Vagina (tissue), 2 donors: ENCODE results near the gene ANKRD1.

Experiments used
- POLR2A ChIP-seq, 2 donors: fragments of 450-650 bp; IDR thresholded peaks; one replicate each; pipeline ENCODE4 v1.6.1; 2017; ENCODE audit warnings: antibody characterized with exemption in 2 of 2, mild to moderate bottlenecking in 2 of 2, moderate library complexity in 2 of 2
- TF ChIP-seq, protein P1 (sequence below), 3 experiments: fragments of 450-650 bp in 2 of 3; fragments of 200-600 bp in 1 of 3; sonication (generic) in 1 of 3; IDR thresholded peaks; one replicate each; pipeline ENCODE4 v1.5.1; 2017 to 2019; ENCODE audit warnings: antibody characterized with exemption in 3 of 3, mild to moderate bottlenecking in 2 of 3, moderate library complexity in 2 of 3

DNA sequence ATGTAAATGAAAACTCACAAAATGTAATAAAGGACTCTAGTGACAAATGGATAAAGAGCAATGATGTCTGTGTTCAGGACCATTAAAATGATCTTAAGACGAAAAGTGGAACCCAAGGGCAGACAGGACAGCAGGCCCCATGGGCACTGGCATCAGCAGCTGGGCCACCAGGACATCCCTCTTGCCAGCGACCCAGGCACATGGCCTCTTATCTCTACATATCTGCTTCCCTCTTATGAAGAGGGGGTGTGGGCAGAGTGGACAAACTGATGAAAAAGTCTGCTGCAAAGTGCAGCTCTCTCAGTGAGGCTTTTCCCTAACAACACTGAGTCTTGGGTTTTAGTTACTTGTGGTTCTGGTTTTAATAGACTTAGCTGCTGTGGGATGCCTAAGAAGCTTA is 44.8 kb upstream of the ANKRD1 start:
- TF ChIP-seq POLR2A (IDR thresholded peaks at IDR 0.05), result no peak
- TF ChIP-seq, protein P1, sequence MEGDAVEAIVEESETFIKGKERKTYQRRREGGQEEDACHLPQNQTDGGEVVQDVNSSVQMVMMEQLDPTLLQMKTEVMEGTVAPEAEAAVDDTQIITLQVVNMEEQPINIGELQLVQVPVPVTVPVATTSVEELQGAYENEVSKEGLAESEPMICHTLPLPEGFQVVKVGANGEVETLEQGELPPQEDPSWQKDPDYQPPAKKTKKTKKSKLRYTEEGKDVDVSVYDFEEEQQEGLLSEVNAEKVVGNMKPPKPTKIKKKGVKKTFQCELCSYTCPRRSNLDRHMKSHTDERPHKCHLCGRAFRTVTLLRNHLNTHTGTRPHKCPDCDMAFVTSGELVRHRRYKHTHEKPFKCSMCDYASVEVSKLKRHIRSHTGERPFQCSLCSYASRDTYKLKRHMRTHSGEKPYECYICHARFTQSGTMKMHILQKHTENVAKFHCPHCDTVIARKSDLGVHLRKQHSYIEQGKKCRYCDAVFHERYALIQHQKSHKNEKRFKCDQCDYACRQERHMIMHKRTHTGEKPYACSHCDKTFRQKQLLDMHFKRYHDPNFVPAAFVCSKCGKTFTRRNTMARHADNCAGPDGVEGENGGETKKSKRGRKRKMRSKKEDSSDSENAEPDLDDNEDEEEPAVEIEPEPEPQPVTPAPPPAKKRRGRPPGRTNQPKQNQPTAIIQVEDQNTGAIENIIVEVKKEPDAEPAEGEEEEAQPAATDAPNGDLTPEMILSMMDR (IDR thresholded peaks at IDR 0.05), result no peak
